Right ventricle myocardium inferior (tissue), 1 donor: ENCODE results near the gene EZR. TPM values are rescaled to one million over a fixed set of nuclear protein-coding genes. Genes with fewer than 3 reads are reported as not detected.
"Not testable (repeated sequence)": the region's sequence is repeated elsewhere in the genome, so short reads cannot be mapped to it uniquely, and the experiment has no call there.

Source experiments
- ATAC-seq: fragments of 200-7000 bp; cut with Tn5 transposase; one replicate; pipeline ENCODE4 v1.9.1; 2020; ENCODE audit warnings: mild to moderate bottlenecking, moderate library complexity
- DNase-seq: peaks from one replicate; pipeline ENCODE4 v3.0.0; 2021; ENCODE audit errors: missing footprints
- intact Hi-C: fragments of 100-400 bp; cut with DNase I; formaldehyde crosslinking; loops from one replicate; pipeline ENCODE4 v1.11.0; 2022
- total RNA-seq: library from RNA; stranded (reverse); fragmentation: NEBNext Ultra II Directional; extraction: Animal tissue kit (Norgen Biotek cat#: 25700); gene quantifications from one replicate; pipeline ENCODE4 v1.2.1, GENCODE V29; 2021
- donor health status: DM: no; HTN: yes; CAD: no; lungs with severe emphysema.

The EZR gene
- total RNA-seq, 1 donor from 2014 or later, result 203 TPM

DNA sequence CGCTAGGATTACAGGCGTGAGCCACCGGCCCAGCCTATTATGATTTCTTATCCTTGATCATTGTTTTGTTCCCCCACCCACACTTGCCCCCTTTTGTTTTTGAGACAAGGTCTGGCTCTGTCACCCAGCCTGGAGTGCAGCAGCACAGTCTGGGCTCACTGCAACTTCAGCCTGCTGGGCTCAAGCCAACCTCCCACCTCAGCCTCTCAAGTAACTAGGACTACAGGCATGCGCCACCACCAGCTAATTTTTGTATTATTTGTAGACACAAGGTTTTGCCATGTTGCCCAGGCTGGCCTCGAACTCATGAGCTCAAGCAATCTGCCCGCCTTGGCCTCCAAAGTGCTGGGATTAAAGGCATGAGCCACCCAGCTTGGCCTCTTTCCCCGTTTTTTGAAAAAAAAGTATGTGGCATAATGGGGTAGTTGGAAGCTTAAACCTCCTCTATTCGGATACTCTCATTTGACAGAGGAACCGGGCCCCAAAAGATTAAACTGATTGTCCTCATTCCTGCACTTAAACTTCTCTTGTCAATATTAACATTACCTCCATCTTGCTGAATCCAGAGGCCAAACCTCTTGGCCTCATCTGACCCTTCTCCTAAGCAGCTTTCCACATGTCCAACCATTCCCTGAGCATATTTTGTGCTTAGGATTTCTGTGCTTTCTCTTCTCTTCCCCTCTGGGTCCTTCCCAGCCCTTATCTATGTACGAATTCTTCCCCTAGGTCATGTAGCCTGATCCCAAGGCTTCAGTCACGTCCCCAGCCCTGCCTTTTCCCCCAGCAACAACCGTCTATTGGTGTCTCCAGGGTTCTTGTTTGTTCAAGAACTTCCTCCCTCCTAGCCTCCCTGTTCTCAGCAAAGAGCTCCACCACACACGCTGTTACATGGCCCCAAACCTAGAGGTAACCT, 6.1 kb upstream of the EZR start:
- ATAC-seq (peak; percentile 67), DNase-seq (no peak)
- intact Hi-C loops, result no loop called here

DNA sequence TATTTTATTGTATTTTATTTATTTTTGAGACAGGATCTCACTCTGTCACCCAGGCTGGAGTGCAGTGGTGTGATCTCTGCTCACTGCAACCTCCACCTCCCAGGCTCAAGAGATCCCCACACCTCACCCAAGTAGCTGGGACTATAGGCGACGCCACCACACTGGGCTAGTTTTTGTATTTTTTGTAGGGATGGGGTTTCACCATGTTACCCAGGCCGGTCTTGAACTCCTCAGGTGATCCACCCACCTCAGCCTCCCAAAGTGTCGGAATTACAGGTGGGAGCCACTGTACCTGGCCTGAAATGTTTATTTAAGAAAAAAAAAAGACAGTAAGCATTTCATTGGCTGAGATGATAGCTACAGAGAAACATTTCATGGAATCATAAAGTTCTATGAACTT, 4.4 kb upstream of the EZR start:
- ATAC-seq, intact Hi-C loops, DNase-seq: not testable (repeated sequence)

DNA sequence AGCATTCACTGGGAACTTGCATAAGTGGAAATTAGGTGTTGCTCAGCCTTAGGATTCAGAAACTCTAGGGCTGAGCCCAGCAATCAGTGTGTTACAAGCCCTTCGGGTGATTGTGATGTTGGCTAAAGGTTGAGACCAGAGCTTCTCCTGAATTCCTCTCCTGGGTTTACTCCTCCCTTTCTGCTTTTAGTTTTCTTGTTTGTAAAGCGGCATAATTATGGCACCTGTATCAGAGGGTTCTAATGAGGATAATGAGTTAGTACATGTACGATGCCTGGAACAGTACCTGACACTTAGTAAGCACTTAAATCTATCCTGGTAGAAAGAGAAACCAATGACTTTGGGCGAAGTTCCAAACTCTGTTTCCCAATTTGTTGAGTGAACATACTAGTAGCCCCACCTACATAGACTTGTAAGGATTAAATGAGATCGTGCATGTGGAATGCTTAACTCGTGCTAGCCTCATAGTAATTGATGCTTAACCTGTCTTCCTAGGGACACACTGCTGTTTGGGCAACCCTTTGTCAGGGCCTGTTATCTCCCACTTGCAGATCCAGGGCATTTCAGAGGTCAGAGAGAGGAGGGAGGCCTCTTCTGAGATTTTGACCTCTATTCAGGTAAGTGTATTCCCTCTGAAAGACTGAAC, 932 bp upstream of the EZR start:
- intact Hi-C loops, result loop anchor here (5.0 kb wide), 3 partner anchors 47 to 152 kb away; no protein-coding TSS in a partner anchor
- ATAC-seq (no peak), DNase-seq (no peak)

DNA sequence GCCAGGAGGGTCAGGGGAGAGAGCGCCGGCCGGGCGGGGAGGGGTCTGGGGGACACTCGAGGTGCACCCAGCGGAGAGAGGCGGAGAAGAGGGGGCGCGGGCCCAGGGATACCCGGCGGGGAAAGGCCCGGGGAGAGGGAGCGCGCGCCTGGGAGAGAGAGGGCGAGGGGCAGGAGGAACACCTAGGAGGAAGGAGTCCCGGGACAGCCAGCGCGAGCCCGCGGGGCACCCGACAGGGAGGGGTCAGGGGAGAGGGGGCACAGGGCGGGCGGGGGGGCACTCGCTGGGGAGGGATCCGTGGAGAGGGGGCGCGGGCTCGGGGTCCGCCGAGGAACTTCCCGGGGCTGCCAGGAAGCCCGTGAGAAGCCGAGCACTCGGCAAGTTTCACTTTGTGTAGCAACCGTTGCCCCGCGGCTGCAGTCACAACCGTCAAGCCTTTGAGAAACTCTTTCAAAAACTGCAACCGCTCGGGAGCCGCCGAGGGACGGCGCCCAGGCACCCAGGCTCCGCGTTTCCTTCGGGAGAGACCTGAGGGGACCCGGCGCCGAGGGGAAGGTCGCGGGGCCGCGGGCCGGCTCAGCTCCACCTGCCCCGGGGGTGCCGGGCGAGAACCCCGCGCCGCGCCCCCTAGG, 471 bp downstream of the EZR start:
- peak; percentile 42 for ATAC-seq
- DNase-seq, result peak; percentile 86
- intact Hi-C loops, result loop anchor here (5.0 kb wide), 3 partner anchors 49 to 154 kb away; no protein-coding TSS in a partner anchor

DNA sequence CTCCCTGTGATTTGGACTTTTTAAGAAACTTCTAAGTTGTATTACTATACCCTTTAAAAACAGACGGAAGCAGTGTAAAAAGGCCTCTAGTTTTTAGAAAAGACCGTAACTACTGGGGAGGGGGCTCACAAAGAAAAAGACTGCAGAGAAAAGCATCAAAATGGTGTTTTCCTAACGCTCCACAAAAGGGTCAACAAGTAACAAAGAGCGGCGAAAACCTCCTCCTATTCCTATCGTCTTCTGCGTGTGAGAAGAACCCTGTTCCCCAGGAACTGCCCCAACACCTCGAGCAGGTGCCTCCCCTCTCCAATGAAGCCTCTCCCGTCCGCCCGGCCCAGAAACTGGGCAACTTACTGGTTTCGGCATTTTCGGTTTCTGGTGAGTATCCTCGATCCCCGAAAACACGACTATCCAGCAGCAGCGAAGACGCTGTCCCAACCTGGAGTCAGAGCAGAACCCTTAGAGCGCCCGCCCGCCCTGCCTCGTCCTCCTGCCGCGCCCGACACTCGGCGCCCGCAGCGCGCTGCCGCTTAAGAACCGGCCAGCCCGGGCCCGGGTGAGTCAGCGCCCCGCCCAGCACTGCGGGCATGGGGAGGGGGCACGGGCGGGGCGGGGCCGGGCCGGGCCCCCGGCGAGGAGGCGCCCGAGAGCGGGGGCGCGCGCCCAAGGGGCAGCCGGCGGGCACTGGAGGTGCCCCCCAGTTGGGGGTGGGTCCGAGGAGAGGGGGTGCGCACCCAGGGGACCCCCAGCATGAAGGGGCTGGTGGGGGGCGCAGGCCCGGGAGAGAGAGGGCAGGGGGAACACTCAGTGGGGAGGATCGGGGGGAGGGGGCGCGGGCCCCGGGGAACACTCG, 1.2 kb downstream of the EZR start:
- ATAC-seq (peak; percentile 86), DNase-seq (peak; percentile 91)
- intact Hi-C loops, result loop anchor here (5.0 kb wide), 3 partner anchors 49 to 154 kb away; no protein-coding TSS in a partner anchor

DNA sequence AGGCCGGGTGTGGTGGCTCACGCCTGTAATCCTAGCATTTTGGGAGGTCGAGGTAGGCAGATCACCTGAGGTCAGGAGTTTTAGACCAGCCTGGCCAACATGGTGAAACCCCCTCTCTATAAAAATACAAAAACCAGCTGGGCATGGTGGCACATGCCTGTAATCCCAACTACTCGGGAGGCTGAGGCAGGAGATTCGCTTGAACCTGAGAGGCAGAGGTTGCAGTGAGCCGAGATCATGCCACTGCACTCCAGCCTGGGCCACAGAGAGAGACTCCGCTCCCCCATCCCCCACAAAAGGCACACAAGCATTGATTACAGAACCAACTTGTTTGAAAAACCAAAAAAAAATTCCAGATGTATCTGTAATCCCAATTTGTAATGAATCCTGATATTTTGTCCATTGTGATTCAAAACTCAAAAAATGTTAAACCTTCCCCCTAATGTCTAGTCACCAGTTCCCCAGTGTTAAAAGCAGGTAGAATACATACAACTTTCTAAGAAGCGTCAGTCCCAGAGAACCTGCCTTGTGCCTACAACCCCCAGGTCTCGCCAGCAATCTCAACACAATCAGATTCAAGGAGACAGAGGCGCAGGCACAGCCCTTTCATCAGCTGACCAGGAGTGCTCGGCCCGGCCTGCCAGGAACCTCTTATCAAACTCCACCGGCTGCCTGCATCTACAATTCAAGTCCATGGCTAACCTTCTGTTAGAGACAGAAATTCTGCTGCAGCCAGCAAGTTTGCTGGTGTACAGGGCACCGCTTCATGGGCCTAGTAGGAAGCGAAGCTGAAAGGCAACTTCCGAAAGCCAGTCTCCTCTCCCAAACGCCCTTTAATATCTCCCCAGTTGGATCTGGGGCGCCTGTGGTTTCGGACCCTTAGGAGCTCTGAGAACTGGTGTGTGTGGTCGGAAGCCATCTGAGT, 2.1 kb downstream of the EZR start:
- ATAC-seq (peak; percentile 49), DNase-seq (peak; percentile 79)
- intact Hi-C loops, result loop anchor here (5.0 kb wide), 3 partner anchors 50 to 155 kb away; no protein-coding TSS in a partner anchor

DNA sequence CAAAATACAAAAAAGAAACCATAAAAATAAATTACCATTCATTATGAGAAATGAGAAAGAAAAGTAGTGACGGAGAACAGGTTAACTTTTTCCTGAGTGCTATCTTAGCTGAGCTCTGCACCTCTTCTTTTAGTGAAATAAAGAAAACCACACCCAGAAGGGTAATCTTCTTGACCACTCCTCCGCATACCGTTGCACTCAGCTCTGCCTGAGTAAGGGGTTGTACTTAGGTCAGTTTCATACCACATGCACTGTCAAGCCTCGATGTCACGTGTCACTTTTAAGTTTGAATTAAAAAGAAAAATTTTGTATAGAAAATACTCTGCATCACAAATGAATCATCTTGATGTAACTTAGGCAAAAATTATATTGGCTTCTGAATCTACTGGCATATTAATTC, 2.8 kb downstream of the EZR start:
- intact Hi-C loops, result loop anchor here (5.0 kb wide), 3 partner anchors 49 to 156 kb away; no protein-coding TSS in a partner anchor
- no peak for ATAC-seq

DNA sequence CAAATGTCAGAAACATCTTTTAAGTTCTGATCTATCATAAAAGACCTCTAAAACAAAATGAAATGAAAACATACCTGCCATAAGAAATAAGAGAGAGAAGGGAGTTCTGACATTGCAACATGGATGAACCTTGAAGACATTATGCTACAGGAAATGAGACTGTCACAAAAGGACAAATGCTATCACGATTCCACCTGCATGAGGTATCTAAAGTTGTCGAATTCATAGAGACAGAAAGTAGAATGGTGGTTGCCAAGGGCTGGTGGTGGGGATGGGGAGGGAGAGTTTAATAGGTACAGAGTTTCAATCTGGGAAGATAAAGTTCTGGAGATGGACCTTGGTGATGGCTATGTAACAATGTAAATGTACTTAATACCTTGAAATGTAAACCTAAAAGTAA, 3.3 kb downstream of the EZR start:
- DNase-seq (no peak), ATAC-seq (no peak)
- intact Hi-C loops, result loop anchor here (5.0 kb wide), 3 partner anchors 49 to 156 kb away; no protein-coding TSS in a partner anchor

More for the DNA sequence above, 2.8 kb downstream of the EZR start:
- DNase-seq, result no peak

DNA sequence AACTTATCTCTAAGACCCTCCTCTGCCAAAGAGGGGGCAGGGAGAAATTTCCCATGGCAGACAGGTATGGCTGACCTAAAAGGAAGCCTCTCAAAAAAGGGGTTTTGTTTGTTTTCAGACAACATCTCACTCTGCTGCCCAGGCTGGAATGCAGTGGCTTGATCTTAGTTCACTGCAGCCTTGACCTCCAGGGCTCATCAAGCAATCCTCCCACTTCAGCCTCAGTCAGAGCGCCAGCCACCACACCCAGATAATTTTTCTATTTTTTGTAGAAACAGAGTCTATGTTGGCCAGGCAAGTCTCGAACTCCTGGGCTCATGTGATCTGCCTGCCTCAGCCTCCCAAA, 3.8 kb downstream of the EZR start:
- ATAC-seq (no peak), DNase-seq (no peak)
- intact Hi-C loops, result loop anchor here (5.0 kb wide), 3 partner anchors 48 to 157 kb away; no protein-coding TSS in a partner anchor

DNA sequence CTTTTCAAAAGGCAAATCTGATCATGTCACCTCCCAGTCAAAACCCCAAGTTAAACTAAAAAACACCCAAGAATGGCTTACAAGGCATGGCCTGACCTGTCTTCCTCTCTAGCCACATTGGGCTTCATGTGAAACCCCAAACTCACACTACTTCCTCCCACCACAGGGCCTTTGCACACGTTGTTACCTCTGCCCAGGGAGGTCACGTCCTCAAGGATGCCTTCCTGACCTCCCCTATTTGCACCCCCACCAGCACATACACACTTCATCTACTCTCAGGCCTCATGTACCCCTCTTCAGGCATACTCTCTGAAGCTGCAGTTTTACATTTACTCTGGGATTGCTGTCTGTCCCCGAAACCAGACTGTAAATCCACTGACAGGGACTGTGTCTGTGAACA, 6.1 kb downstream of the EZR start:
- no peak for ATAC-seq
- no peak for DNase-seq
- intact Hi-C loops, result no loop called here

DNA sequence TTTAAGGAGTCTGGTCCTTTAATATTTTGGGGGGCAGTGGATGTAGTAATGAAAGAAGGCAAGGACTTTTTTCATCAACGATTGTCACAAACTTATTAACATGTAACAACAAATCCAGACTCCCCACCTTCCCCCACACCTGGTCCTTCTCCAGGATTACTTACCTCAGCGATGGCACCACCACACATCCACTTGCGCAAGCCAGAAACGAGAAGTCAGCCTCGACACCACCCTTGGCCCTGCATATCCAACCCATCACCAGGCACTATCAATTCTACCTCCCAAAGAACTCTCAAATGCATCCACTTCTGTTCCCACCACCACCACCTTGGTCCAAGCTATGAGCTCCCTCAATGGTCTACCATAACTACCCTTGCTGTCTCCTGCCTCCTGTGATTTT, 6.6 kb downstream of the EZR start:
- ATAC-seq (no peak), DNase-seq (no peak)
- intact Hi-C loops, result no loop called here

DNA sequence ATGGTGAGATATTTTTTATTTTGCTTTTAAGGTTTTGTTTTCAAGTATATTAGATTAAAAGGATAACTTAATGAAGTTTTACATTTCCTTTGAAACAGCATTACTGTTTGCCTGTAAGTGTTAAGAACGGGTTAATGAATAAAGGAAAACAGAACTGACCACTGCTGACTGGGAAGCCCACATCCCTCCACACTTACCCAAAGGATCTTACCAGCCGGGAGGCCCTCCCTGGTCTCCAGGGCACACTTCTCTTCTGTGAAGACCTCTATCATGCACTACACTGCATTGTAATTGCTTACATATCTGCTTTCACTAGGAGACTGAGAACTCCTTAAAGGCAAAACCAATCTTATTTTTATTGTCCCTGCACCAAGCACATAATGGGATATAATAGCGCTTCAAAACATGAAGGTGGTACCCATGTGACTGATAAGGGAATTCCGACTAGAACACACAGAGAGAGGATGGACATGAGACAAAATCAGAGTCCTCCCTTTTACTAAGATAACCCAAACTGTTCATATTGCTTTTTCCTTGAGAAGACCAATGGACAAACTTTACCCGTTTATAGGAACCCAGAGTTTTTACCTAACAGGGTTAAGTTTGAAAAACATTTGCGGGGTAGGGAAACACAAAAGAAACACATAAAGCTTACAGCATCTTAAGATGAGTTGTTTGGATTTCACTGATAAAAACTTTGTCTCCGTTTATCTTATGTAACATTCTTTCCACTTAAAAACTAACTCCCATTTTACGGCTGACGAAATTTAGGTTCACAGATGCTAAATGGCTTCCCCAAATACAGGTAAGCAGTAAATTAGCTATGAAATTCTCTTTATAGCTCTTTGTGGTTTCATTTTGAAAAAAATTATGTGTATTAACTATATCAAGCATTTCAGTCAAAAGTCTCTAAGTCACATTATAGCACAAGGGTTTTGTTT, 8.7 kb downstream of the EZR start:
- no peak for ATAC-seq
- intact Hi-C loops, result no loop called here

DNA sequence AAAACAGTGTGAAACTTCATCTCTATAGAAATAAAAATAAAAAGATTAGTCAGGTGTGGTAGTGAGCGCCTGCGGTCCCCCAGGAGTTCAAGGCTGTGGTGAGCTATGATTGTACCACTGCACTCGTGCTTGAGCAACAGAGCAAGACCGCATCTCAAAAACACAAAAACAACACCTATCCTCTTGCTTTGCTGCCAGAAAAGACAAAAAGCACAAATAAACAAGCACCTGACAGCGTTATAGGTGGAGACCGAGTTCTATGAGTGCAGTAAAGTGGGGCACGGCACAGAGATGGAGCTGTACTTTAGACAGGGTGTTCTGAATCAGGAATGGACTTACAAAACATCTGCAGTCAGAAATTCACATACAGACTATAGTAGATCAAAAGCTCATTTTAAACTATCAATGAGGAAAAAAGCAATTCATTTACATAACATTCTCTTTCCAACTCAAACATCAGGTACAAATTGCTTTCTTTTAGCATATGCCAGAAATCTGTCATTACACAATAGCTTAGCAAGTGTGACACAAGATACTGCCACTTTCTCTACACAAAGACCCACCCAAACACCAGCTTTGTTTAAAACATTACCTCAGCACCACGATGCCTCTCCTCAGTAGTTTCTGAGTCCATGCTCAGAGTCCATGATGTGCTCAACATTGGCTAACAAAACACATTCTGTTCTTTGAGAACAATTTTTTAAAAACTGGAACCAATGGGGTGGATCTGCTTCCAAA, 10.1 kb downstream of the EZR start:
- DNase-seq (no peak), ATAC-seq (no peak)
- intact Hi-C loops, result no loop called here

More for the DNA sequence above, 8.7 kb downstream of the EZR start:
- no peak for DNase-seq

DNA sequence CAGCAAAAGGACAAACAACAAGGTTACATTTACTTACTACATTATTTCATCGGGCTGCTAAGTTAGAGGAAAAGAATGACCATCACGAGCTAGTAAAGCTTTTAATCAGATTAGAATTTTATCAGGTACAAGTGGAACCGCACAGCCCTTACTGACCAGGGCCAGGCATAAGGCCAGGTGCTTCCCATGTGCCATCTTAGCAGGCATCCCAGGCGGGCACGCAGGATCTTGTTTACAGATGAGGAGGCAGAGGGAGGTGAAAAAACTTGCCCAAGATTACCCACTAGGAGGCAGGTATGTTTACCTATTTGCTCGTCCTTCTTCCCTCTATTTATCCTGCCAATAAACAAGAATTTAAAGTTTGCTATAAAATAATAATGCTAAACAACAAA, 10.7 kb downstream of the EZR start:
- intact Hi-C loops, result no loop called here
- DNase-seq (no peak), ATAC-seq (no peak)

DNA sequence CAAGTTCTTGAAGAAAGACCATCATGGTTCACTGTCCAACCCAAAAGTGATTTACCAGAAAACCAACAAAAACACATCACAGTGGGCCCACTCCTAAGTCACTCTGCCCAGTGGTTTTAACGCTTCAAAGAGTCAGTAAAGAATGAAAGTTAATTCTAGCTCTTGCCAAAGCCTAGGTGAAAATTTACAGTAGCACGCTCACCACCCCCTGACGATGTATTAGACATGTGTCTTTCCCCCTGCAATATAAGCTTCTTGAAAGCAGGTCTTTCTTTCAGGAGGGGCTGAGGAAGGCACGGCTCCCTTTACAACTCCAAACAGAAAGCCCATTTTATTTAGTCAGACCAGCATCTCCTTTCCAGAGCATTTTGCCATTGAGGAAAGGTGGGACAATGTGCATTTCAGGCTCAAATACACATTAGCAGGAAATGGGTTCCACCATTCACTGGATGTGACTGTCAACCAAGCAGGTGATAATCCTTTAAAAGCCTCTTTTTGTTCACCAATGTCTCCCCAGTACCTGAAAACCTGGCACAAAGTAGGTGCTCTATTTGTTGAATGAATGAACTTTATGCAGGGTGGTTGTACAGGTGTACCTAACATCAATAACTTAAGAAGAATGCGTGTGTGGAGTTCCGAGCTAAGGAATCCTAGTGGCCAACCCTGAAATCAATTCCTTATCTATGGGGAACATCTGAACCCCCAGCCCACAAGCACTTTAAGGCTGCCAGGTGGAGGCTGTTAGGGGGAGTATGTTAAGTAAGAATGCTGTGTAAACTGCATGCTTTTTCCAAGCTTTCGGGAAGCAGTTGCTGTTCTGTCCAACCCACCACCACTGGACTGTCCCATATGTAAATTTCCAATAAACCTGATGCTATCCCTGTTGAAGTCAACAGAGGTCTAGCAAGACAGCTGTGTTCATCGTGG, 11.4 kb downstream of the EZR start:
- no peak for ATAC-seq
- intact Hi-C loops, result no loop called here

More for the DNA sequence above, 11.4 kb downstream of the EZR start:
- no peak for DNase-seq
